GM13976 (cell line): ENCODE results near the gene MCMBP.
A peak's percentile ranks its signal among the peaks of the same experiment; 100 is the strongest.

ENCODE experiments used
- DNase-seq: peaks from one replicate; pipeline ENCODE4 v3.0.0; 2012; ENCODE audit warnings: low spot score
- in situ Hi-C: fragments of 300-500 bp; cut with MboI; formaldehyde crosslinking; loops from one replicate; pipeline ENCODE4 v1.12.0; 2022; ENCODE audit warnings: low sequenced_read_pairs, mixed read lengths, inconsistent platforms; ENCODE audit not compliant: unreplicated experiment
- TF ChIP-seq, protein P1 (sequence below): IDR thresholded peaks from 2 replicates; pipeline ENCODE4 v1.5.1; 2012; ENCODE audit warnings: borderline replicate concordance, mild to moderate bottlenecking; ENCODE audit not compliant: insufficient read depth; ENCODE audit errors: extremely low read depth, missing control alignments, control extremely low read depth

The MCMBP gene

DNA sequence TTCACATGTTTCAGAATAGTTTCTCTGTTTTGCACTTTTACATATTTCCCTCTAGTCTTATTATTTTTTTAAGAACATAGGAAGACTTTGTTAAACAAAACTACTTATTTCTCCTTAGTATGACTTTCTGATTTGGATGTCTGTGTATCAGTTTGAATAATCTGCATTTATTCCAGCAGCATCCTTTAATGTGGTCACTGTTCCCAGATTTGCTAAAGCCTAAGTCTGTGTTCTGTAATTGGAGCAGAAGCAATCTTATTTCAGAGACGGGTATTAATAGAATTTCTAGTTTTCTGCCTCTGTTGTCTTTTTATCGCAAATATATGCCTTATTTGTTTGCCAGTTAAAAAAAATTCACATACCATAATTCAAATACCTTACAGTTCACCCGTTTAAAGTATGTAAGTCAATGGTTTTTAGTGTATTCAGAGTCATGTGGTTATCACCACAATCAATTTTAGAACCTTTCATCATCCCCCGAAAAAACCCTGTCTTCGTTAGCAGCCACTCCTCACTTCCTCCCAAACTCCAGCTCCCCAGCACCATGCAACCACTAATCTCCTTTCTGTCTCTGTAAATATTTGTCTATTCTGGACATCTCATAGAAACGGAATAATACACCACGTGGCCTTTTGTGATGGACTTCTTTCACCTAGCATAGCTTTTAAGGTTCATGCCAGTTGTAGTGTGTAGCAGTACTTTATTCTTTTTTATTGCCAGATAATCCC, 88.1 kb downstream of the MCMBP start:
- DNase-seq: peak; percentile 61
- in situ Hi-C loops: no loop called here
- TF ChIP-seq, protein P1, sequence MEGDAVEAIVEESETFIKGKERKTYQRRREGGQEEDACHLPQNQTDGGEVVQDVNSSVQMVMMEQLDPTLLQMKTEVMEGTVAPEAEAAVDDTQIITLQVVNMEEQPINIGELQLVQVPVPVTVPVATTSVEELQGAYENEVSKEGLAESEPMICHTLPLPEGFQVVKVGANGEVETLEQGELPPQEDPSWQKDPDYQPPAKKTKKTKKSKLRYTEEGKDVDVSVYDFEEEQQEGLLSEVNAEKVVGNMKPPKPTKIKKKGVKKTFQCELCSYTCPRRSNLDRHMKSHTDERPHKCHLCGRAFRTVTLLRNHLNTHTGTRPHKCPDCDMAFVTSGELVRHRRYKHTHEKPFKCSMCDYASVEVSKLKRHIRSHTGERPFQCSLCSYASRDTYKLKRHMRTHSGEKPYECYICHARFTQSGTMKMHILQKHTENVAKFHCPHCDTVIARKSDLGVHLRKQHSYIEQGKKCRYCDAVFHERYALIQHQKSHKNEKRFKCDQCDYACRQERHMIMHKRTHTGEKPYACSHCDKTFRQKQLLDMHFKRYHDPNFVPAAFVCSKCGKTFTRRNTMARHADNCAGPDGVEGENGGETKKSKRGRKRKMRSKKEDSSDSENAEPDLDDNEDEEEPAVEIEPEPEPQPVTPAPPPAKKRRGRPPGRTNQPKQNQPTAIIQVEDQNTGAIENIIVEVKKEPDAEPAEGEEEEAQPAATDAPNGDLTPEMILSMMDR: no peak

DNA sequence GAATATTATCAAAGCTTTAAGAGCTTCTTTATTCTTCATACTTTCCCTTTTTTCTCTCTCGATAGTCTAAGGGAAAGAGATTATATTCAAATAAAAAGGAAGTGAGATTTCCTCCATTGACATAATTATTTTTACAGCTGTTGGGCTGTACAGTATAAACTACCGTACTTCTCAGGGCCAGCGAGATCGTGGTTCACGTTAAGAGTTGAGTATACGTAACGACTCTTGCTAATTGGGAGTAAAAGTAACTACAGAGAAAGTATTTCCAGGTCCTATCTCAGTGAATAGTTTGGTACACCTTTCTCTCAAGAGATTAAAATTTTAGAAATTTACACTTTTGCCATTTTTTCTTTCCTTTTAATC, 89.0 kb downstream of the MCMBP start:
- in situ Hi-C loops: no loop called here
- TF ChIP-seq, protein P1: no peak
- no peak for DNase-seq

DNA sequence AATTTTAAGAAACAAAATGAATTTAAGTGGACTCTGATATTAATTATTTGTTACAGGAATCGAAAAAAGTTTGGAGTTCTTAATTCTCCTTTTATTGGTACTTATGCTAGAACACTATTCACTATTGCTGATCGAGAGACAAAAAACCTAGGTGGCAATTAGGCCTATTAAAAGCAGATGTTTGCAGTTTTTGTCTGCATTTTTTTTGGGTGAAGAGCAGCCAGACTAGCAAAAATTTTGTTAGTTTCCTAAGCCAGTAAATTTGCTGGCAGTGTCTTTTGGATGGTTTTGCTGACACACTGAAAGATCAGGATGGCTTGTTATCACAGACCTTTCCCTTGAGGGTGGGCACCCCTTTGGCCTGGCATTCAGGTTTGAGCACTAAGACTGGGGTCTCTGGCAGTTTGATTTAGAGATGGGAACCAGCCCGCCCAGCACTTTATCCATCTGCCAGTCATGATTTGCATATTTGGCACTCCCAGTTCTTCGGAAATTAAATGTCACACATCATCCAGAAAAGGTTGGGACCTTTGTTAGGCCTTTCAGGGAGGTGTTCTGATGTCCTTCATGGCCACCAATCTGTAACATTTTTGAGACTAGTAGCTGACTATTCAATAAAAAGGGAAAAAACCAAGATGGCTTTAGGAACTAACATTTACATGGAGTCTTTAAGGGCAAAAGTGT, 89.5 kb downstream of the MCMBP start:
- in situ Hi-C loops: no loop called here
- DNase-seq: no peak
- TF ChIP-seq, protein P1: no peak

DNA sequence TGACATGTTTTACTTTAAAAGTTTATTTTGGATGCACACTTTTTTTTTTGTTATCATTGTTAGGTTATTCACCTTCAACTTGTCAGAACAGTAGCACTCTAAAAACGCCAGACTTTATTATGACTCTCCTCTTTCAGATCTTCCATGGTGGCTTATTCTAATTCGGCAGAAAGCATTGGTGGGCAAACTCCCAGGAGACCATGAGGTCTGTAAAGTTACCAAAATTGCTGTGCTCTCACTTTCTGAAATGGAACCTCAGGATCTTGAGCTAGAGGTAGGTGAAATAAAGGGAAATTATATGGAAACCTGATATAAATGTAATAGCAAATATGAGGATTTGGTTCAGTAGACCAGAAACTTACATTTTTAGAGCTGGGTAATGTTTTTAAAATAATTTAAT, 91.1 kb downstream of the MCMBP start:
- DNase-seq: no peak

DNA sequence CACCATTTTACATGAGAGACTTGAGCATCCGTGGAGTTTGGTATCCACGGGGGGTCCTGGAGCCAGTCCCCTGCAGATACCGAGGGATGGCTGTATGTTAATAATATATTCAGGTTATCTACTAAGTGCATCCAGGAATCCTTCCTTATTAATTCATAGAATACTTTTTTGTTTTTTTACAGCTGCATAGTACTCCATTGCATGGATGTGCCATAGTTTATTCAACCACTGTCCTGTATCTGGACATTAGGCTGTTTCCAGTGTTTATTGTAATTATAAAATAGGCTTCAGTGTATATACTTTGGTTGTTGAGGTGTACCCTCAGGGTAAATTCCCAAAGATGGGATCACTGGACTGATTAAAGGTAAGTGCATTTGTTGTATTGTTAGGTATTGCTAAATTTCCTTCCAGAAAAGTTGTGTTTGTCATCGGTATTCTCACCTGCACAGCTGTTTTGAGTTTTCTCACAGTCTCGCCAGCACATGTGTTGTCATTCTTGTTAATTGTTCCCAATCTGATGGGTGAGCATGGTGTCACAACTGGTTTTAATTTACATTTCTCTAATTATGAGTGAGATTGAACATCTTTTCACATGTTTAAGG, 91.7 kb downstream of the MCMBP start:
- TF ChIP-seq, protein P1: no peak
- no peak for DNase-seq
- in situ Hi-C loops: no loop called here

More for the DNA sequence above, 91.1 kb downstream of the MCMBP start:
- in situ Hi-C loops: no loop called here
- TF ChIP-seq, protein P1: no peak
